Neural cell (in vitro differentiated cells): Measurements from ENCODE around the gene ISCU. TPM values are rescaled to one million over a fixed set of nuclear protein-coding genes. Genes with fewer than 3 reads are reported as not detected.

Experiments used
- H2AFZ ChIP-seq: fragments of 200-600, 300-800 bp; sonication (generic), shearing (Covaris generic); 2 replicates; pipeline ENCODE4 v1.6.0; 2014; ENCODE audit warnings: low read depth, mild to moderate bottlenecking, antibody characterized with exemption, low read length, moderate library complexity
- H3F3A ChIP-seq: fragments of 200-600 bp; shearing (Covaris generic); 2 replicates; pipeline ENCODE4 v1.6.1; 2016; ENCODE audit warnings: mild to moderate bottlenecking, moderate library complexity, mixed read lengths, antibody characterized with exemption, low read length; ENCODE audit not compliant: insufficient read depth, poor library complexity, severe bottlenecking
- H3K27ac ChIP-seq: fragments of 200-600, 300-800 bp; sonication (generic), shearing (Covaris generic); 2 replicates; pipeline ENCODE4 v1.5.1; 2014; ENCODE audit warnings: mild to moderate bottlenecking, low read length, moderate library complexity
- H3K27me3 ChIP-seq: fragments of 300-800, 200-600 bp; sonication (generic), shearing (Covaris generic); 2 replicates; pipeline ENCODE4 v1.6.0; 2014; ENCODE audit warnings: mild to moderate bottlenecking, low read depth, low read length, moderate library complexity; ENCODE audit not compliant: insufficient read depth
- H3K36me3 ChIP-seq: fragments of 300-800, 200-600 bp; sonication (generic), shearing (Covaris generic); 2 replicates; pipeline ENCODE4 v1.5.1; 2014; ENCODE audit warnings: mild to moderate bottlenecking, antibody characterized with exemption, low read length, moderate library complexity; ENCODE audit not compliant: insufficient read depth
- H3K4me2 ChIP-seq: fragments of 300-800, 200-600 bp; sonication (generic), shearing (Covaris generic); 2 replicates; pipeline ENCODE4 v1.6.0; 2014; ENCODE audit warnings: mild to moderate bottlenecking, low read length
- H3K4me3 ChIP-seq: fragments of 300-800, 200-600 bp; sonication (generic), shearing (Covaris generic); 2 replicates; pipeline ENCODE4 v1.5.1; 2014; ENCODE audit warnings: mild to moderate bottlenecking, low read length, moderate library complexity
- H3K79me2 ChIP-seq: fragments of 200-600 bp; shearing (Covaris generic); replicated peaks from 2 replicates; pipeline ENCODE4 v1.6.0; 2014; ENCODE audit warnings: mild to moderate bottlenecking, low read length, moderate library complexity; ENCODE audit not compliant: insufficient read depth
- H3K9ac ChIP-seq: fragments of 300-800, 200-600 bp; sonication (generic), shearing (Covaris generic); 2 replicates; pipeline ENCODE4 v1.6.1; 2016; ENCODE audit warnings: mild to moderate bottlenecking, low read length, mixed read lengths
- H3K9me2 ChIP-seq: fragments of 200-600 bp; shearing (Covaris generic); 2 replicates; pipeline ENCODE4 v1.6.1; 2016; ENCODE audit warnings: mild to moderate bottlenecking, low read length, mixed read lengths; ENCODE audit not compliant: insufficient read depth
- H3K9me3 ChIP-seq: fragments of 200-600, 300-800 bp; sonication (generic), shearing (Covaris generic); 2 replicates; pipeline ENCODE4 v1.6.1; 2016; ENCODE audit warnings: mild to moderate bottlenecking, mixed run types, low read length, moderate library complexity, mixed read lengths
- H4K20me1 ChIP-seq: fragments of 200-600 bp; shearing (Covaris generic); 2 replicates; pipeline ENCODE4 v1.6.1; 2016; ENCODE audit warnings: mild to moderate bottlenecking, mixed run types; ENCODE audit not compliant: insufficient read depth
- CTCF ChIP-seq: fragments of 450-650 bp; IDR thresholded peaks from 2 replicates; pipeline ENCODE4 v1.5.1; 2014; ENCODE audit warnings: antibody characterized with exemption, mild to moderate bottlenecking, moderate library complexity; ENCODE audit not compliant: poor library complexity, severe bottlenecking
- EP300 ChIP-seq: fragments of 450-650 bp; conservative IDR thresholded peaks from 2 replicates; pipeline ENCODE4 v1.6.1; 2014; ENCODE audit warnings: antibody characterized with exemption, mild to moderate bottlenecking, moderate library complexity; ENCODE audit not compliant: poor library complexity, severe bottlenecking
- EZH2 ChIP-seq: fragments of 200-600, 300-800 bp; shearing (Covaris generic), sonication (generic); IDR thresholded peaks from 2 replicates; pipeline ENCODE4 v1.6.1; 2014; ENCODE audit warnings: antibody characterized with exemption, low read length, borderline replicate concordance, mild to moderate bottlenecking; ENCODE audit not compliant: insufficient read depth, poor library complexity, severe bottlenecking
- MXI1 ChIP-seq: fragments of 450-650 bp; conservative IDR thresholded peaks from 2 replicates; pipeline ENCODE4 v1.6.1; 2014; ENCODE audit warnings: antibody characterized with exemption, mild to moderate bottlenecking; ENCODE audit not compliant: poor library complexity, severe bottlenecking
- POLR2AphosphoS5 ChIP-seq: IDR thresholded peaks from 2 replicates; pipeline ENCODE4 v1.6.1; 2012
- RAD21 ChIP-seq: fragments of 450-650 bp; conservative IDR thresholded peaks from 2 replicates; pipeline ENCODE4 v1.6.1; 2014; ENCODE audit warnings: antibody characterized with exemption, mild to moderate bottlenecking, moderate library complexity
- REST ChIP-seq: IDR thresholded peaks from 2 replicates; pipeline ENCODE4 v1.6.1; 2012; ENCODE audit warnings: borderline replicate concordance
- SMC3 ChIP-seq: fragments of 450-650 bp; conservative IDR thresholded peaks from 2 replicates; pipeline ENCODE4 v1.6.1; 2014; ENCODE audit warnings: antibody characterized with exemption, mild to moderate bottlenecking, moderate library complexity; ENCODE audit not compliant: poor library complexity
- TAF1 ChIP-seq: IDR thresholded peaks from 2 replicates; pipeline ENCODE4 v1.6.1; 2012; ENCODE audit warnings: low read depth
- polyA plus RNA-seq: library from polyadenylated mRNA; depleted of rRNA; stranded (reverse); fragments of >200 nt; gene quantifications from 2 replicates; pipeline ENCODE4 v1.2.3, GENCODE V29; 2014

The ISCU gene
- polyA plus RNA-seq, 1 donor from 2014 or later = 164 TPM

GRCh38 chr12:108614041-108614440 lies 51.6 kb downstream of the ISCU start:
- no peak overlapping the region for H3K27ac ChIP-seq
- no peak overlapping the region for H3K4me3 ChIP-seq
- no peaks in the 10 kb centered on the region for H3K9me2 ChIP-seq
- H3K36me3 ChIP-seq = no peaks in the 10 kb centered on the region
- no peak overlapping the region for H3K9ac ChIP-seq
- no peaks in the 10 kb centered on the region for H3F3A ChIP-seq
- H4K20me1 ChIP-seq = no peaks in the 10 kb centered on the region
- no peaks in the 10 kb centered on the region for H3K9me3 ChIP-seq
- no peaks in the 10 kb centered on the region for H3K27me3 ChIP-seq
- no peak overlapping the region for H3K4me2 ChIP-seq
- no peak overlapping the region for H2AFZ ChIP-seq
- TF ChIP-seq TAF1 (no peak), EZH2 (no peak)
- no peaks in the 10 kb centered on the region for H3K79me2 ChIP-seq

GRCh38 chr12:108614639-108615038 lies 52.2 kb downstream of the ISCU start:
- no peak overlapping the region for H3K4me3 ChIP-seq
- no peak overlapping the region for H3K27ac ChIP-seq
- TF ChIP-seq POLR2AphosphoS5 = no peak
- no peak for TF ChIP-seq EZH2
- TF ChIP-seq TAF1 = no peak
- no peak for TF ChIP-seq EP300
- no peak for TF ChIP-seq MXI1
- no peak for TF ChIP-seq CTCF
- TF ChIP-seq RAD21 = no peak
- TF ChIP-seq SMC3 = no peak
- no peak for TF ChIP-seq REST
- no peaks in the 10 kb centered on the region for H4K20me1 ChIP-seq
- H3K9me3 ChIP-seq = no peaks in the 10 kb centered on the region
- H3F3A ChIP-seq = no peaks in the 10 kb centered on the region
- H3K4me2 ChIP-seq = no peak overlapping the region
- H3K9me2 ChIP-seq = no peaks in the 10 kb centered on the region
- H3K79me2 ChIP-seq = no peaks in the 10 kb centered on the region
- no peak overlapping the region for H2AFZ ChIP-seq
- no peaks in the 10 kb centered on the region for H3K36me3 ChIP-seq
- no peaks in the 10 kb centered on the region for H3K27me3 ChIP-seq
- H3K9ac ChIP-seq = no peak overlapping the region

GRCh38 chr12:108615918-108616317 lies 53.5 kb downstream of the ISCU start:
- no peaks in the 10 kb centered on the region for H3K9me3 ChIP-seq
- H2AFZ ChIP-seq = no peak overlapping the region
- no peaks in the 10 kb centered on the region for H3K9me2 ChIP-seq
- TF ChIP-seq REST = no peak
- no peak for TF ChIP-seq TAF1
- no peak overlapping the region for H3K4me2 ChIP-seq
- H3K9ac ChIP-seq = no peak overlapping the region
- H3K79me2 ChIP-seq = no peaks in the 10 kb centered on the region
- no peak overlapping the region for H3K27ac ChIP-seq
- no peaks in the 10 kb centered on the region for H3K36me3 ChIP-seq
- no peak overlapping the region for H3K4me3 ChIP-seq
- no peaks in the 10 kb centered on the region for H3K27me3 ChIP-seq
- no peaks in the 10 kb centered on the region for H4K20me1 ChIP-seq
- no peaks in the 10 kb centered on the region for H3F3A ChIP-seq
